H1 (cell line): ENCODE results near the gene FXN. TPM values are rescaled to one million over a fixed set of nuclear protein-coding genes. Genes with fewer than 3 reads are reported as not detected.

Experiments used
- ASH2L ChIP-seq: fragments of 200-600, 300-600 bp; sonication (generic); IDR thresholded peaks from one replicate; pipeline ENCODE4 v1.7.1; 2017; ENCODE audit warnings: low read length
- CBX8 ChIP-seq: fragments of 300-800, 300-1000 bp; sonication (generic); IDR thresholded peaks from 2 replicates; pipeline ENCODE4 v1.7.1; 2016; ENCODE audit warnings: low read depth, low read length, borderline replicate concordance
- CEBPB ChIP-seq: IDR thresholded peaks from 2 replicates; pipeline ENCODE4 v1.6.1; 2012; ENCODE audit warnings: low read depth, low read length
- polyA plus RNA-seq, 7 experiments: library from polyadenylated mRNA; depleted of rRNA in 3 of 7; stranded (reverse) in 5 of 7; unstranded in 2 of 7; fragments of >200 nt in 5 of 7; fragments of 200-250 nt in 2 of 7; gene quantifications; 1 replicate in 5 of 7; 2 replicates in 1 of 7; 4 replicates in 1 of 7; pipeline versions ENCODE4 v1.2.1 to v1.2.3, GENCODE V29; 2011 to 2013; ENCODE audit warnings: missing spikeins in 2 of 7, mixed read lengths in 2 of 7
- total RNA-seq: library from RNA; stranded (reverse); fragmentation: NEBNext Ultra II Directional; extraction: Animal tissue kit (Norgen Biotek cat#: 25700); gene quantifications from 2 replicates; pipeline ENCODE4 v1.2.1, GENCODE V29; 2021
- TF ChIP-seq, protein P1 (sequence below): IDR thresholded peaks from 2 replicates; pipeline ENCODE4 v1.6.1; 2012; ENCODE audit warnings: inconsistent platforms
- TF ChIP-seq, protein P2 (sequence below), 3 experiments: IDR thresholded peaks; 1 replicate in 2 of 3; 2 replicates in 1 of 3; pipeline versions ENCODE4 v1.5.1 to v1.6.1; 2011; ENCODE audit warnings: low read length in 3 of 3, mild to moderate bottlenecking in 3 of 3, inconsistent platforms in 2 of 3, low read depth in 1 of 3, moderate library complexity in 1 of 3; ENCODE audit not compliant: insufficient read depth in 1 of 3; ENCODE audit errors: control extremely low read depth in 1 of 3

FXN gene
- total and polyA plus RNA-seq, 2 of the 8 experiments (the other 6 are each of a cell fraction or from before 2014, with no cell fraction given): 34.2 to 37.5 TPM

DNA sequence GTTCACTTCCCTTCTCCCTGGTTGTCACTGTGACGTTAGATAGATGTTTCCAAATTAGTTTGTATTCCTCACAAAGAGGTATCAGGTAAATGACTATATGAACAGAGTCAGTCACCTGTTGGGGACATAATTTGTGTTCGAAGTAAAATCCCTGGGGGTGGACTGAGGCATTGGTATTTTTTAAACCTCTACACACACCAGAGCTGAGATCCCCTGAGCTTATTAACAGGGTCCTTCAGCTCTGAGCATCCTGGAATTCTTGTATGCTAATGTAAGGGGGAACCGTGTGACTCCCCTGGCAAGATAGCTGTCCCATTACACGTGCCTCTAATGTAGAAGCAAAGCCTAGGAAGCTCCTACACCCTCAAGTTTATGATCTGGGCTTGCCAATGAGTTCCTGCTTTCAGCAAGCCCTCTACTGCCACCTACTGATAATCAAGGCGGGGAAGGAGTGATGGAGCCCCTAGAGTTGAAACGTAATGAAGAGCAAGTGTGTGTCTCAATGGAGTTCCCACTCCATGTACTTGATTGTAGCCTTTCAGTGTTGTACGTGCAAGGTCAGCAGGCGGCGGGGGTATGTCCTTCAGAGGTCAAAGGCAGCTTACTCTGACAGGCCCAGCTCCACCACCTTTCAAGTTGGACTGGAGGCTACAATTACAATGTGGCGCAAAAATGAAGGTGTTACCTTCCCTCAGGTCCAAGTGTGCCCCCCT lies 36.0 kb upstream of the FXN start (continued):
- TF ChIP-seq, protein P1, sequence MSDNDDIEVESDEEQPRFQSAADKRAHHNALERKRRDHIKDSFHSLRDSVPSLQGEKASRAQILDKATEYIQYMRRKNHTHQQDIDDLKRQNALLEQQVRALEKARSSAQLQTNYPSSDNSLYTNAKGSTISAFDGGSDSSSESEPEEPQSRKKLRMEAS: peak; percentile 53; the same call in 1 of the 2 replicates
- TF ChIP-seq, protein P2, sequence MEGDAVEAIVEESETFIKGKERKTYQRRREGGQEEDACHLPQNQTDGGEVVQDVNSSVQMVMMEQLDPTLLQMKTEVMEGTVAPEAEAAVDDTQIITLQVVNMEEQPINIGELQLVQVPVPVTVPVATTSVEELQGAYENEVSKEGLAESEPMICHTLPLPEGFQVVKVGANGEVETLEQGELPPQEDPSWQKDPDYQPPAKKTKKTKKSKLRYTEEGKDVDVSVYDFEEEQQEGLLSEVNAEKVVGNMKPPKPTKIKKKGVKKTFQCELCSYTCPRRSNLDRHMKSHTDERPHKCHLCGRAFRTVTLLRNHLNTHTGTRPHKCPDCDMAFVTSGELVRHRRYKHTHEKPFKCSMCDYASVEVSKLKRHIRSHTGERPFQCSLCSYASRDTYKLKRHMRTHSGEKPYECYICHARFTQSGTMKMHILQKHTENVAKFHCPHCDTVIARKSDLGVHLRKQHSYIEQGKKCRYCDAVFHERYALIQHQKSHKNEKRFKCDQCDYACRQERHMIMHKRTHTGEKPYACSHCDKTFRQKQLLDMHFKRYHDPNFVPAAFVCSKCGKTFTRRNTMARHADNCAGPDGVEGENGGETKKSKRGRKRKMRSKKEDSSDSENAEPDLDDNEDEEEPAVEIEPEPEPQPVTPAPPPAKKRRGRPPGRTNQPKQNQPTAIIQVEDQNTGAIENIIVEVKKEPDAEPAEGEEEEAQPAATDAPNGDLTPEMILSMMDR (IDR thresholded peaks at IDR 0.05; ENCODE audit: control extremely low read depth in 1 of 3, insufficient read depth in 1 of 3, low read depth in 1 of 3, low read length in 3 of 3): peak; percentile 42 to 99 (median 97)
- no peak for TF ChIP-seq CEBPB
- no peak for TF ChIP-seq CBX8
- TF ChIP-seq ASH2L: no peak
